K562 treated with DMSO at 1 percent for 48 hours (cell line): ENCODE data around the gene SNU13. TPM values are rescaled to one million over a fixed set of nuclear protein-coding genes. Genes with fewer than 3 reads are reported as not detected.

ENCODE experiments used
- total RNA-seq: library from RNA; unstranded; fragments of 300-600 nt; gene quantifications from 2 replicates; pipeline ENCODE4 v1.2.3, GENCODE V29; 2022; ENCODE audit warnings: low replicate concordance; ENCODE audit errors: extremely low read depth

The SNU13 gene
- not detected in 2 replicates for total RNA-seq

DNA sequence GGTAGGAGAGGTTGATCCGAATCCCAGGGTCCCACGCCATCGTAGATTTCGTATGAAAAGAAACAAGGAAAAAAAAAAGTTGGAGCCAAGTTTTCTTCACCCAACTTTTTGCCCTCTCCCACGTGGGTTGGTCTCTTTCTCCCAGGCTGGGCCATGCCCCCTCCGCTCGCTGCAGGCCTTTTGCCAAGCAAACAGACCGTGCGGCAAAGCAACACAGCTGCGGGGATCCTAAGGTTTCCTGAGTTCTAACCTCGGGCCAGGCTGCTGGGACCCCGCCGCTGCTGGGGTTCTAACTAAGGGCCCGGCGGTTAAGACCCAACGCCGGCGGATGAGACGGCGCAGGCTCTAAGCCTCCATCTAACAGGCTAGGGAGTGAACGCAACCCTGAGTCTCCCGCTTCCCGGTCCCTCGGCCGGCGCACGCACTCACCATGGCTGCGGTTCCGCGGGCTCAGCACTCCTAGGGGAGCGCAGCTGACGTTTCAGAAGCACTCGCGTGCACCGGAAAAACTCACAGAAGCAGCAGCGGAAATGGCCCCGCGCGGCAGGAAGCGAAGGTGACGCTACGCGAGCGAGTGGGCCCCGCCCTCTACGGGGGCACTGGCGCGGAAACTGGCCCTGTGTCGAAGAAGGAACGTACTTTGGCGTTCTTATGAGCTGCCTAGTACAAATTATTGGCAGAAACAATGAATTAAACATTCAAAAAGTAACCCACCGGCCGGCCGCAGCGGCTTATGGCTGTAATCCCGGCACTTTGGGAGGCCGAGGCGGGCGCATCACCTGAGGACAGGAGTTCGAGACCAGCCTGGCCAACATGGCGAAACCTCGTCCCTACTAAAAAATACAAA lies at the start of gene SNU13:
Gene SNU13, minus strand, starts transcription at position 503 of the 847 bp plus-strand sequence. Its CDS starts 71 bp downstream, at position 432.

GRCh38 chr22:41699264-41700107 lies 10.8 kb upstream of the SNU13 start, which contains the start of gene MEI1:
Gene MEI1 (plus strand): TSS chr22:41699503. CDS start chr22:41699539, 36 bp downstream.

Other genes with a start within 250 kb of the SNU13 start
- gene TOB2, start 242.1 kb downstream of the SNU13 start, total RNA-seq: not detected in 2 replicates
- not detected in 2 replicates for gene PHF5A, start 220.2 kb downstream of the SNU13 start, total RNA-seq
- gene ACO2, start 219.8 kb downstream of the SNU13 start, total RNA-seq: 371 TPM in 1 of 2 replicates, not detected in the other
- not detected in 2 replicates for gene POLR3H, start 144.4 kb downstream of the SNU13 start, total RNA-seq
- gene CSDC2, start 127.9 kb downstream of the SNU13 start, total RNA-seq: not detected in 2 replicates
- not detected in 2 replicates for gene PMM1, start 99.0 kb downstream of the SNU13 start, total RNA-seq
- gene DESI1, start 67.8 kb downstream of the SNU13 start, total RNA-seq: not detected in 2 replicates
- gene XRCC6, start 67.6 kb downstream of the SNU13 start, total RNA-seq: 179 TPM in 1 of 2 replicates, not detected in the other
- gene MEI1, start 10.6 kb upstream of the SNU13 start, total RNA-seq: not detected in 2 replicates
- gene CCDC134, start 111.8 kb upstream of the SNU13 start, total RNA-seq: not detected in 2 replicates
- not detected in 2 replicates for gene SREBF2, start 144.2 kb upstream of the SNU13 start, total RNA-seq
- not detected in 2 replicates for gene SHISA8, start 226.2 kb upstream of the SNU13 start, total RNA-seq
- not detected in 2 replicates for gene TNFRSF13C, start 237.9 kb upstream of the SNU13 start, total RNA-seq